Activated T-cell treated with anti-CD3 and anti-CD28 coated beads, Interleukin-2, amount 50 U/mL, for 1 hour (primary cell): ENCODE results near the gene CELF5.
"Not testable (repeated sequence)": the region's sequence is repeated elsewhere in the genome, so short reads cannot be mapped to it uniquely, and the experiment has no call there.

Experiments
- DNase-seq: peaks from one replicate; pipeline ENCODE4 v3.0.0-alpha.2; 2020

CELF5 gene

DNA sequence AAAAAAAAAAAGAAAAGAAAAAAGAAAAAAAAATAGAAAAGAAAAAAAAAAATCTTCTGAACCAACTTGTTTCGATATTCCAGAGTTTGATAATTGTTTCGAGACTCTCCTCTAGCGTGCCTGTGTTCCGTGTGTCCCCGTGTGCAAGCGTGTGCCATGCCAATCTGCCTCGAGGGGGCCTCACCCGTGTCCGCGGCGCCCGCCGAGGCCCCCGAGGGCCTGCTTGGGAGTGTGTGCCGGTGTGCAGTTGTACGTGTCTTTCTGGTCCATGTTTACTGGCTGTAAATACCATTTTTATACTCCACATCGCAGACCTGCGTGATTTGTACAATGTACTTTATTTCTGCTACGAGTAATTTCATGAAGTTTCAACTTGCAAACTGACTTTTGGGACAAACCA lies 72.0 kb downstream of the CELF5 start:
- DNase-seq: no peak

DNA sequence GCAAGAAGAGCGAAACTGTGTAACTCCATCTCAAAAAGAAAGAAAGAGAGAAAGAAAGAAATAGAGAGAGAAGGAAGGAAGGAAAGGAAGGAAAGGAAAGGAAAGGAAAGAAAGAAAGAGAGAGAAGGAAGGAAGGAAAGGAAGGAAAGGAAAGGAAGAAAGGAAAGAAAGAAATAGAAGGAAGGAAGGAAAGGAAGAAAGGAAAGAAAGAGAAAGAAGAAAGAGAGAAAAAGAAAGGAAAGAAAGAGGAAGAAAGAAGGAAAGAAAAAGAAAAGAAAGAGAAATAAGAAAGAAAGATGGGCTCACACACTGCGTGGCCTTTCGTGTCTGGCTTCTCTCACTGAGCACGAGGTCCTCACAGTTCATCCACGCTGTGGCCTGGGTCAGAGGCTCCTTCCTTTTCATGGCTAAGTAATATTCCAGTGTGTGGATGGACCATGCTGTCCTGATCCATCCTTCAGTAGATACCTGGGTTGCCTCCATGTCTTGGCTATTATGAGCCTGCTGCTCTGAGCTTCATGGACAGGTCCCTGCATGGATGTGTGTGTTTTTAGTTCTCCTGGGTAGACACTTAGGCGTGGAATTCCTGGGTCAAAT lies 74.5 kb downstream of the CELF5 start:
- no peak for DNase-seq

DNA sequence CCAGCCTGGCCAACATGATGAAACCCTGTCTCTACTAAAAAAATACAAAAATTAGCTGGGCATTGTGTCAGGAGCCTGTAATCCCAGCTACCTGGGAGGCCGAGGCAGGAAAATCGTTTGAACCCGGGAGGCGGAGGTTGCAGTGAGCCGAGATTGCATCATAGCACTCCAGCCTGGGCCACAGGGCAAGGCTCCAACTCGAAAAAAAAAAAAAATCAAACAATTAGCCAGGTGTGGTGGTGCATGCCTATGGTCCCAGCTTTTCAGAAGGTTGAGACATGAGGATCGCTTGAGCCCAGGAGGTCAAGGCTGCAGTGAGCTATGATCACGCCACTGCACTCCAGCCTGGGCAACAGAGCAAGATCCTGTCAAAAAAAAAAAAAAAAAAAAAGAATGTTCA lies 76.1 kb downstream of the CELF5 start:
- DNase-seq: not testable (repeated sequence)

DNA sequence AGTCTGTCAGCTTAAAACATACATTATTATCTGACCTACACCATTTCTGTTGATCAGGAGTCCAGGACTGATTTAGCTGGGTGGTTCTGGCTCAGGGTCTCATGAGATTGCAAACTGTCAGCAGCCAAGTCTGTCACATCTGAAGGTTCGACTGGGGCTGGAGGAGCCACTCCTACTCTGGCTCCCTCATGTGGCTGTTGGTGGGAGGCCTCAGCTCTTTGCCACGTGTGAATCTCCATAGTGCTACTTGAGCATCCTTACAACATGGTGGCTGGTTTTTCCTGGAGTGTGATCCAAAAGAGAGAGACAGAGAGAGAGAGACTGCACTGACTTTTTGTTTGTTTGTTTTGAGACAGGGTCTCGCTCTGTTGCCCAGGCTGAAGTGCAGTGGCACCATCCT lies 78.3 kb downstream of the CELF5 start:
- no peak for DNase-seq

DNA sequence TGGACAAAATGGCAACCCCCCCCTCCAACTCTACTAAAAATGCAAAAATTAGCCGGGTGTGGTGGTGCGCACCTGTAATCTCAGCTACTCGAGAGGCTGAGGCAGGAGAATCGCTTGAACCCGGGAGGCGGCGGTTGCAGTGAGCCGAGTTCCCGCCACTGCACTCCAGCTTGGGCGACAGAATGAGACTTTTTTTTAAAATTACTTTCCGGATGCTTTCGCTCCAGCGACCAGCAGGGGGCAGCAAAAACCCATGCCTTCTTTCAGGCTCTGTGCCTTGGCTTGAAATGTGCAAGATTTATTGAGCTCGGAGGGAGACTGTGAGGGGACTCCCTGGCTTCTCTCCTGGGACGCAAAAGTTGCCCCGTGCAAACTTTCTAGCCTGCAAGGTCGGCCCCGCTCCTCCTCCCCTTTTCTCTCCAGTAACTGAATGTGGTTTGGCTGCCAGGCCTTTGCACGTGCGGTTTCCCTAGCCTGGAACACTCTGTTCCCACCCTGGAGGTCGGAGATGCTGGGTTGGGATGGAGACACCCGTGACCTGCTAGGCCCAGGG lies 80.5 kb downstream of the CELF5 start:
- DNase-seq: peak; percentile 79

DNA sequence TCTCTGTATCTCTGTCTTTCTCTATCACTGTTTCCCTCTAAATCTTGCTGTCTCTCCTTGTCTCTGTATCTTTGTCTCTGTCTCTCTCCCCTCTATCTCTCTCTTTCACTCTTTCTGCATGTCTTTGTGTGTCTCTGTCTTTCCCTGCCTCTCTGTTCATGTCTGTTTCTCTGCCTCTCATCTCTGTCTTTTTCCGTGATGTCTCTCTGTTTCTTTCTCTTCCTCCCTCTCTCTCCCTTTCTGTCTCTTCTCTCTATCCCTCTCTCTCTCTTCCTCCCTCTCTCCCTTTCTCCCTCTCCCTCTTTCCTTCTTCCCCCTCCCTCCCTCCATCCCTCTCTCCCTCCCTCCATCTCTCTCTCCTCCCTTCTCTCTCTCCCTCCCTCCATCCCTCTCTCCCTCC lies 85.3 kb downstream of the CELF5 start:
- DNase-seq: no peak

DNA sequence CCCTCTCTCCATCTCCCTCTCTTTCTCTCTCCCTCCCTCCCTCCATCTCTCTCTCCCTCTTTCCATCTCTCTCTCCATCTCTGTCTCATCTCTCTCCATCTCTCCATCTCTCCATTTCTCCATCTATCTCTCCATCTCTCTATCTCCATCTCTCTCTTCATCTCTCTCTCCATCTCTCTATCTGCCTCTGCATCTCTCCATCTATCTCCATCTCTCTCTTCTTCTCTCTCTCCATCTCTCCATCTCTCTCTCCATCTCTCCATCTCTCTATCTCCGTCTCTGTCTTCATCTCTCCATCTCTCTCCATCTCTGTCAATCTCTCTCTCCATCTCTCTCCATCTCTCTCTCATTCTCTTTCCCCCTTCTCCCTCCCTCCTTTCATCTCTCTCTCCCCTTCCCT lies 85.8 kb downstream of the CELF5 start:
- DNase-seq: no peak

DNA sequence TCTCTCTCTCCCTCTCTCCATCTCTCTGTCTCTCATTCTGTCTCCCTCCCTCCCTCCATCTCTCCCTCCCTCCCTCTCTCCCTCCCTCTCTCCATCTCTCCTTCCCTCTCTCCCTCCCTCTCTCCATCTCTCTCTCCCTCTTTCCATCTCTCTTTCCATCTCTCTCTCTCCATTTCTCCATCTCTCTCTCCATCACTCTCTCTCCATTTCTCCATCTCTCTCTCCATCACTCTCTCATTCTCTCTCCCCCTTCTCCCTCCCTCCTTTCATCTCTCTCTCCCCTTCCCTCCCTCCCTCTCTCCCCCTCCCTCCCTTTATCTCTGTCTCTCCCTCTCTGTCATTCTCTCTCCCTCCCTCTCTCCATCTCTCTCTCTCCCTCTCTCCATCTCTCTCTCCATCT lies 86.2 kb downstream of the CELF5 start:
- DNase-seq: no peak

DNA sequence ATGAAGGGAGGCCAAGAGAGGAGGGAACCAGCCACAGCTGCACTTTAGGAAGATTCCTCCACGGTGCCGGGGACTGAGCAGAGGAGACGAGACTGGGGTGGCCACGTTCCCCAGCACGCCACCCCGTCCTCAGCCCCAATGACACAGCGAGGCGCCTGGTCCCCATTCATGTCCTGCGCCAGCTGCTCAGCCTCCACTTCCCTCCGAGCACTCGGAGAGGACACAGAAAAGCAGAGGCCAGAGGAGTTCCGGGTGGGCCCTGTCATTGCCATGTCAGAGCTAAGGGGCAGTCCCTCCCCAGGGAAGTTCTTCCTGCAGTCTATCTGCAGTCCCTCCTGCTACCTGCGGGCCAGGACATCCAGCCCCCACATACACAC lies 88.7 kb downstream of the CELF5 start:
- DNase-seq: no peak

DNA sequence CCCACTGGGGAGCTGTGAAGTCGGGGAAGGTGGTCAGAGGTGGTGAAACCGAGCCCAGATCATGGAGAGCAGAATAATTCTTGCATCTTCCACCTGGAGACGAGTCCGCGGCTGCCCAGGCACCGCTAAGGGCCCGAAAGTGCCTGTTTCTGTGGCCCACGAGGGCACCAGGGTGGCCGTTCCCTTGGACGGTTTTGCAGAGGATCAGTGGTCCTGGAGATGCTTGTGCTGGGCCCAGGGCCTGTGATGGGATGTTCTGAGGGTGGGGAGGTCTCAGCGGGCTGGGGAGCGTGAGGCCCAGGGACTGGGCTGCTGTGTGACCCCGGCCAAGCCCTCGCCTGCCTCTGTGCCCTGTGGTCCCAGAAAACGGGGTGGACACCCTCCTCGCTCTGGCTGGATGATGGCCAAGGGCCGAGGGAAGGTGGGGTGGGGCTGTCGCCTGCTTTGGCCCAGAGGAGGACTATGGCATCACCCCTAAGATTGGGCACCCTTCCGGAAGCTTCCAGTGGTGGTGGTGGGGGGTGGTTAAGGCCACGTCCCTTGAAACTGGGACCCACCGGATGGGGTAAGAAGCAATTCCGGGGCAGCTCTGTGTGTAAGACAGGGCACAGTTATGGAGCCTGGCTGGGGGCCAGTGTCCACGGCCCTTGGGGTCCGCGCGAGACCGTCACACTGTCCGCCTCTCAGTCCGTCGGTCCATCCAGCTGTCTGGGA lies 90.7 kb downstream of the CELF5 start:
- no peak for DNase-seq

DNA sequence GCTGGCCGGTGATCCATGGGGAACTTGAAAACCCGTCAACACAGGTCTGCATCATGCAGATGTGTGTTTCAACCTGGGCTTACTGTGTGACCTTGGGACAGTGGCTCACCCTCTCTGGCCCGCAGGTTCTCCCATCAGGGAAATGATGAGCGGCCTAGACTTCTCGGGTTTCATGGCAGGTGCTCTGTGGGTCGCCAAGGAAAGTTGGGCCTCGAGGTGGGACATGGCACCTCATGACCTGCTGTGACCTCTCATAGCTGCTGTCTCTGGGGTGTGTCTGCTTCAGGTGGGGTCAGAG lies 91.2 kb downstream of the CELF5 start:
- no peak for DNase-seq

DNA sequence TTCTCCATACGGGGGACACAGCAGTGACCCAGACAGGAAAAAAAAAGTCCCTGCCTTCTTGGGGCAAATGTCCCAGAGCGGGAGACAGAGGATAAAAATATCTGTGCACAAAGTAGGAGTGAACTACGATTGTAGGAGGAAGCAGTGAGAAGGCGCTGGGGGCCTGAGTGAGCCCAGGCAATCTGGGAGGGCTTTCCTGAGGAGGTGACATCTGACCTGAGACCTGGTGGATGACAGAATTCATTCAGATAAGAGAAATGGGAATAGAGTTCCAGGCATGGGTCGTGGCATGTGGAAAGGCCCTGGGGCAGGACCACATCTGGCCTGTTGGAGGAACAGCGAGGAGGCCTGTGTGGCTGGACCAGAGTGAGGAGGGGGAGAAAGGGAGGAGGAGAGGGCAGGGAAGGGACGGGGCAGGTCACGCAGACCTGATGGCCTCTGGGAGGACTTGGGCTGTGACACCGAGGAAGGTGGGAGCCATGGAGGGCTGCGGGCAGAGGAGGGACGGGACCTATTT lies 91.7 kb downstream of the CELF5 start:
- DNase-seq: no peak

DNA sequence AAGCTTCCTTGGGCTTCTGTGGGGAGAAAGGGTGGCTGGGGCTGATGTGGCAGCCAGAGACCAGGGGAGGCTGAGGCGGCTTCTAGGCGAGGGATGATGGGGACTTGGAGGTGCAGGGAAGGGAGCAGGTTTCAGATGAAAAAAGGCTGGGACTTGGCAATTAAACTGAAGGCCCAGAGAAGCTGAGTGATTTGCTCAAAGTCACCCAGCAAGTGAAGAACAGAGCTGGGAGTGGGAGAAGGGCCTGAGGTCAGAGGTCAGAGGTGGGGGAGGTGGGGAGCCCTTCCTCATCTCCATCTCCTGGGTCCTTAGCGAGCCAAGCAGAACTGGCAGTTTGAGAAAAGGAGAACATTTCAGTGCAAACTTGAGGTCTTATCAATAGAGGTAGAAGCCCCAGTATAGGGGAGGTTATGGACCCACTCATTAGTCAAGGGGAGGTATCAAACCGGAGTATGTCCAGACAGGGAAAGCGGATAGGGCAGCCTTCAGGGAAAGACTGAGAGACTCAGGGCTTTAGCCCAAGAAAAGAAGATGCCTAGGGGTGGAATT lies 92.3 kb downstream of the CELF5 start:
- no peak for DNase-seq

DNA sequence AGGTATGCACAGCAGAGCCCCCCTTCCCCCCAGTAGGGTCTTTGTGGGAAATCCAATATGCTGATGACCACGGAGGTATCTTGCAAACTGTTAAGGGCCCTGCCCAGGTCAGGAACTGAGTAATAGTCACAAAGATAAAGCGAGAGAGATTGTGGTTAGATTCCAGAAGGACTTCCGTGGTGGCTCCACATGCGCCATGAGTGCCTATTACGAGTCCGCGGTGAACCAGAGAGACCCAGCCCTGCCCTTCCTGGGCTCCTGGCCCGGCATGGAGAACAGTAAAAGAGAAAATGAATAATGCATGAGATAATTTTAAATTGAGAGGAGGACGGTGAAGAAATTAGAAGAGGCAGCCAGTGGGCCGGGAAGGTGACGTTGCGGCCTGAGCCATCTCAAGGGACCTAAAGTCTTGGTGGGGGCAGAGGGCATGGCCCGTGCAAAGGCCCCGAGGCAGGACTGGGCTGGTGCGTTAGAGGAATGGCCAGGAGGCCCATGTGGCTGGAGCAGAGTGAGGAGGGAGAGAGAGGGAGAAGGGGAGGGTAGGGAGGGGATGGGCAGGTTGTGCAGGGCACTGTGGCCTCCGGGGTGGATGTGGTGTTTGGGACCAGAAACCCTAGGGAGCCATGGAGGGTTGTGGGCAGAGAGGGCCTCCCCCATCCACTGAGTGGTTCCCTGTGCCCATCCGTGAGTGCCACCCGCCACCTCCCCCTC lies 95.3 kb downstream of the CELF5 start:
- DNase-seq: no peak

DNA sequence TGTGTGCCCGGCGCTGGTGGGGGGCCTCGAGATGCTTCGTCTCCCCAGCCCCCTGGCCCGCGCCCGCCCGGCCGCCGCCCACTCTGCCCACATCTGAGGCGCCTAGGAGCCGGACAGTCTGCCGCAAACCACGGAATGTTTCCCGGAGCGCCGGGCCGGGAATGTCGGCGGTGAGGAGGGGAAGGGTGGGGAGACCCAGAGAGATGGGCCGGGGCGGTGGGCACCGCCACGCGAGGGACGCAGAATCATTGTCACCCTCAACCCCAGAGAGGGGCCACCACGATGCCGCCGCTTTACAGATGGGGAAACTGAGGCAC lies 95.9 kb downstream of the CELF5 start:
- DNase-seq: no peak

DNA sequence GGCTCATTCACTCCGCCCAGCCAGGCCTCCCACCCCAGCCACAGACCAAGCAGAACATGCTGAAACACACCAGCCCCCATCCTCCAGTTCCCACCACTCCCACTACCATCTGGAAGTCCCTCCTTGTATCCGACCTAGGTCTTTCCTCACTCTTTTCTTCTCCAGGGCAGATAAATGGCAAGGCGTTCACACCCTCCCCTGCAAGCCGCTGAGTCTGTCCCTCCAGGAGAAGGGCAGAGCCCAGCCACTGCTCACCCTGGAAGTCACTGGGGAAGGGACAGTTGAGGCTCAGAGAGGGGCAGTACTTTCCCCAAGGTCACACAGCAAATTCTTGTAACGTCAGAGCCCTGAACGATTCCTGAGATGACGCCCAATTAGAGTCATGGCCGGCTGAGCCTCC lies 96.4 kb downstream of the CELF5 start:
- DNase-seq: no peak

DNA sequence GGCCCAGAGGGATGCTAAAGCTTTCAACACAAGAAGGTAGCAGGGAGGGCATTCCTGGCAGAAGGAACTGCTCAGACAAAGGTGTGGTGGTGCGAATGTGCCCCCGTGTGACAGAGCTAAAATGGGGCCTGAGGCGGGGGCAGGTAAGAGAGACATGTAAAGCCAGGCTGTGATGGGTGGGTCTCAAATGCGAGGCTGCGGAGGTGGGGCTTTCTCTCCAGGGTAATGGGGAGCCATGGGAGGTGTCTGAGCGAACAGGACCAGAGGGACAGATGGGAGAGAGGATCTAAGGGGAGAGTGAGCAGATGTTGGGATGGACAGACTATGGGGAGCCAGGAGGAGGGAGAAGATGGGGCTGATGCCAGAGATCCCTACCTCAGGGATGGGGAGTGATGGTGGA lies 97.2 kb downstream of the CELF5 start:
- no peak for DNase-seq

DNA sequence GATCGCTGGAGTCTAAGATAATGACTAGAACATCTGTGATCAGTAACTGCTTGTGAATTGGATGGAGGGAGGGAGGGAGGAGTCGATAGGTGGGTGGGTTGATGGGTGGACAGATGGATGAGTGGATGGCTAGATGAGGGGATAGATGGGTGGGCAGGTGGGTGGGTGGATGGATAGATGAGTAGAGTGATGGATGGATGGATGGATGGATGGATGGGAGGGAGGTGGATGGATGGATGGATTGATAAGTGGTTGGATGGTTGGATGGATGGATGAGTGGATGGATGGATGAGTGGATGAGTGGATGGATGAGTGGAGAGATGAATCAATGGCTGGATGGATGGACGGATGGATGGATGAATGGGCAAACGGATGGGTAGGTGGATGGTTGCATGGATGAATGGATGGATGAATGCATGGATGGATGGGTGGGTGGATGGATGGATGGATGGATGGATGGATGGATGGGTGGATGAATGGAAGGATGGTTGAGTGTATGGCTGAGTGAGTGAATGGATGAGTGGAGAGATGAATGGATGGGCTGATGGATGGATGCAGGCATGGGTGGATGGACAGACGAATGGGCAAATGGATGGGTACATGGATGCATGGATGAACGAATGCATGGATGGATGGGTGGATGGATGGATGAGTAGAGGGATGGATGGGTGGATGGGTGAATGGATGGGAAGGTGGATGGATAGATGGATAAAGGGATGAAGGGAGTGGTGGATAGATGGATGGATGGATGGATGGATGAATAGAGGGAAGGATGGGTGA lies 97.9 kb downstream of the CELF5 start:
- no peak for DNase-seq

DNA sequence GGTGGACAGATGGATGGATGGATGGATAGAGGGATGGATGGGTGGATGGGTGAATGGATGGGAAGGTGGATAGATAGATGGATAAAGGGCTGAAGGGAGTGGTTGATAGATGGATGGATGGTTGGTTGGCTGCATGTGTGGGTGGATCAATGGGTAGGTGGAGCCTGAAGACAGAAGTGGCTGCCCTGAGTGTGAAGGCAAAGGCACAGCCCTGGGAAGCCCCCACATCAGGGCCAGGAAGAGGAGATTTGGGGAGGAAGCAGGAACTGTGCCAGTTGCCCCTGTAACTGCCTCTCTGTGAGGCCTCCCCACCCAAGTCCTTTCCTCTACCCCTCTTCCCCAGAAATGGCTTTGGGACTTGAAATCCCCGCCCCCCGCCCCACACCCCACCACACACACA lies 98.6 kb downstream of the CELF5 start:
- DNase-seq: no peak

DNA sequence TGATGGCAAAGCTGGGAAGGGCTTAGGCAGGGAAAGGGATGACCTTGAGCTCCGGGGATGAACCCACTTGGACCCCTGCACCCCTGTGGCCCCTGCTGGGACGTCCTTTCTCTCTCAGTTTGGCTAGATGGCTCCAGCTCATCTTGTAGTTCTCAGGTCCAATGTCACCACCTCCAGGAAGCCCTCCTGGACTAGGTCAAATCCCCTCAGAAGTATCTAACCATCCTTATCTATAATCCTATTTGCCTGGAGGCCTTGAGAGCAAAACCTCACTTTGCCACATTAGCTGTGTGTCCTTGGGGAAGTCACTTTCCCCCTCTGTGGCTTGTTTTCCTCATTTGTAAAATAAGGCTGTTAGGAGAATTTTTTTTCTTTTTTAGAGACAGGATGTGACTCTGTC lies 99.2 kb downstream of the CELF5 start:
- DNase-seq: no peak

DNA sequence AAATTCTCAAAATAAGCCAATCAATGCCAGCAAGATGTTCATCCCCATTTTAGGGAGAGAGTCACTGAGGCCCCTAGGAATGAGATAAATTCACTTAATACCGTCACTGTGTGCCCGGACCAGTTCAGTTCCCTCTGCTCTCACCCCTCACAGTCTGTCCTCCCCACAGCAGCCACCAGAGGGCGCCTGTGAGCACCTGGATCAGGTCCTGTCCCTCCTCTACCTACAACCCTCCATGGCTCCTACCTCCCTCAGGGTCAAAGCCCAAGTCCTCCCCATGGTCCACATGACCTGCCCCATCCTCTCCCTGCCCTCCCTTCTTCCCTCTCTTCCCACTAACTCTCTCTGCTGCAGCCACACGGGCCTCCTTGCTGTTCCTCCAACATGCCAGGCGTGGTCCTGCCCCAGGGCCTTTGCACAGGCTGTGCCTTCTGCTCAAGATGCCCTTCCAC lies 100.0 kb downstream of the CELF5 start:
- peak; percentile 76 for DNase-seq

DNA sequence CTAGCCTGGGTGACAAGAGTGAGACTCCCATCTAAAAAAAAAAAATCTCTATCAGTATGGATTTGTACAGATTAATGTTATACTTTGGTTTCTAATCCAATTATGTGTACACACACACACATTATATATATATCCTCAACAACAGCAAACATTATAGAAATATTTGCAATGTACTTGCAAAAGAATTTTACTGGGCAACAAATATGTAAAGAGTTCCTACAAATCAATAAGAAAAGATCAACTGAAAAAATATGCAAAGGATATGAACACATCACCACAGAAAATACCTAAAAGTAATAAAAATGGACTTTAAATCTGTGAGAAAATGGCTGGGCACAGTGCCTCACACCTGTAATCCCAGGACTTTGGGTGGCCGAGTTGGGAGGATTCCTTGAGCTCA lies 101.0 kb downstream of the CELF5 start:
- no peak for DNase-seq

DNA sequence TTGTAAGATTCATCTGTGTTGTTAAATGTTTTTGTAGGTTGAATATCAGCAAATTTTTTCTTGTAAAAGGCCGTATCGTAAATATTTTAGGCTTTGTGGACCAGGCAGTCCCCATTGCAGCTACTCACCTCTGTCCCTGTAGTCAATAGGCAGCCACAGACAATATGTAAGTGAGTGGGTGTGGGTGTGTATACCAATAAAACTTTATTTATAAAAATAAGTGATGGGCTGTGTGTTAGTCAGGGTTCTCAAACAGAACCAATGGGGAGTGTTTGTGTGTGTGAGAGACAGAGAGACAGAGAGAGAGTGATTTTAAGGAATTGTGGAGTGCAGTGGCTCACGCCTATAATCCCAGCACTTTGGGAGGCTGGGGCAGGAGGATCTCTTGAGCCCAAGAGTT lies 104.3 kb downstream of the CELF5 start:
- DNase-seq: no peak
